H9 (cell line): Measurements from ENCODE around the gene GPR84. TPM values are rescaled to one million over a fixed set of nuclear protein-coding genes. Genes with fewer than 3 reads are reported as not detected.

ENCODE experiments used
- DNase-seq: peaks from one replicate; pipeline ENCODE4 v3.0.0-alpha.2; 2017
- H2AFZ ChIP-seq: one replicate; pipeline ENCODE4 v1.6.1; 2013; ENCODE audit warnings: mild to moderate bottlenecking, low read length, control low read depth, moderate library complexity
- H2AK5ac ChIP-seq: 2 replicates; pipeline ENCODE4 v1.6.1; 2013; ENCODE audit warnings: low read length, control low read depth, mixed read lengths; ENCODE audit not compliant: insufficient read length
- H2BK120ac ChIP-seq: one replicate; pipeline ENCODE4 v1.6.1; 2013; ENCODE audit warnings: low read depth, mild to moderate bottlenecking, low read length, control low read depth, inconsistent platforms; ENCODE audit not compliant: poor library complexity, severe bottlenecking
- H2BK12ac ChIP-seq: 2 replicates; pipeline ENCODE4 v1.6.1; 2013; ENCODE audit warnings: low read length, control low read depth, mixed read lengths, low read depth; ENCODE audit not compliant: insufficient read length
- H2BK15ac ChIP-seq: 2 replicates; pipeline ENCODE4 v1.6.1; 2013; ENCODE audit warnings: low read depth, low read length, control low read depth
- H2BK20ac ChIP-seq: one replicate; pipeline ENCODE4 v1.6.1; 2013; ENCODE audit warnings: low read depth, mild to moderate bottlenecking, low read length, control low read depth, inconsistent platforms; ENCODE audit not compliant: poor library complexity, severe bottlenecking
- H2BK5ac ChIP-seq: 2 replicates; pipeline ENCODE4 v1.6.1; 2013; ENCODE audit warnings: low read length, control low read depth, mixed read lengths; ENCODE audit not compliant: insufficient read length
- H3K14ac ChIP-seq: 2 replicates; pipeline ENCODE4 v1.6.1; 2013; ENCODE audit warnings: low read length, control low read depth; ENCODE audit not compliant: insufficient read depth
- H3K18ac ChIP-seq: 2 replicates; pipeline ENCODE4 v1.6.1; 2013; ENCODE audit warnings: low read depth, mild to moderate bottlenecking, mixed read lengths, low read length, control low read depth; ENCODE audit not compliant: insufficient read length
- H3K23ac ChIP-seq: 2 replicates; pipeline ENCODE4 v1.6.1; 2013; ENCODE audit warnings: low read length, control low read depth, mixed read lengths, low read depth; ENCODE audit not compliant: insufficient read length
- H3K23me2 ChIP-seq: 2 replicates; pipeline ENCODE4 v1.6.1; 2013; ENCODE audit warnings: low read depth, mild to moderate bottlenecking, mixed read lengths, low read length, control low read depth; ENCODE audit not compliant: insufficient read length, poor library complexity, severe bottlenecking
- H3K27ac ChIP-seq: 2 replicates; pipeline ENCODE4 v1.5.1; 2013; ENCODE audit warnings: low read length, control low read depth, mixed read lengths, low read depth; ENCODE audit not compliant: insufficient read length
- H3K27me3 ChIP-seq: 2 replicates; pipeline ENCODE4 v1.6.1; 2013; ENCODE audit warnings: low read length, control low read depth, inconsistent platforms; ENCODE audit not compliant: insufficient read depth
- H3K4ac ChIP-seq: 2 replicates; pipeline ENCODE4 v1.6.1; 2013; ENCODE audit warnings: low read depth, mild to moderate bottlenecking, control low read depth, inconsistent platforms, low read length, moderate library complexity
- H3K4me1 ChIP-seq: 2 replicates; pipeline ENCODE4 v1.6.1; 2013; ENCODE audit warnings: low read length, control low read depth, inconsistent platforms; ENCODE audit not compliant: insufficient read depth
- H3K4me2 ChIP-seq: 2 replicates; pipeline ENCODE4 v1.6.1; 2013; ENCODE audit warnings: low read length, control low read depth, mixed read lengths; ENCODE audit not compliant: insufficient read length, insufficient read depth
- H3K56ac ChIP-seq: 2 replicates; pipeline ENCODE4 v1.6.1; 2013; ENCODE audit warnings: low read depth, mild to moderate bottlenecking, mixed read lengths, low read length, control low read depth; ENCODE audit not compliant: insufficient read length
- H3K79me1 ChIP-seq: 2 replicates; pipeline ENCODE4 v1.6.1; 2013; ENCODE audit warnings: low read depth, mild to moderate bottlenecking, moderate library complexity, low read length, control low read depth, inconsistent platforms; ENCODE audit not compliant: insufficient read depth, poor library complexity, severe bottlenecking
- H3K79me2 ChIP-seq: 2 replicates; pipeline ENCODE4 v1.6.1; 2013; ENCODE audit warnings: low read length, control low read depth, inconsistent platforms; ENCODE audit not compliant: insufficient read depth
- H3K9ac ChIP-seq: 2 replicates; pipeline ENCODE4 v1.6.1; 2013; ENCODE audit warnings: low read length, control low read depth, mixed read lengths; ENCODE audit not compliant: insufficient read length; ENCODE audit errors: extremely low read depth
- H3K9me3 ChIP-seq: one replicate; pipeline ENCODE4 v1.6.1; 2013; ENCODE audit warnings: low read depth, low read length, inconsistent platforms; ENCODE audit not compliant: control insufficient read depth
- H3T11ph ChIP-seq: one replicate; pipeline ENCODE4 v1.6.1; 2013; ENCODE audit warnings: mild to moderate bottlenecking, low read length, control low read depth, inconsistent platforms
- H4K20me1 ChIP-seq: one replicate; pipeline ENCODE4 v1.6.1; 2013; ENCODE audit not compliant: control insufficient read depth, insufficient read length, insufficient read depth
- H4K5ac ChIP-seq: 2 replicates; pipeline ENCODE4 v1.6.1; 2013; ENCODE audit warnings: low read depth, mild to moderate bottlenecking, mixed read lengths, low read length, control low read depth; ENCODE audit not compliant: insufficient read length
- H4K8ac ChIP-seq: replicated peaks from 2 replicates; pipeline ENCODE4 v1.6.1; 2013; ENCODE audit warnings: low read length, control low read depth, mixed read lengths, low read depth; ENCODE audit not compliant: insufficient read length
- H4K91ac ChIP-seq: 2 replicates; pipeline ENCODE4 v1.6.1; 2013; ENCODE audit warnings: low read depth, mild to moderate bottlenecking, moderate library complexity, mixed read lengths, low read length, control low read depth; ENCODE audit not compliant: insufficient read length
- H3K27ac Mint-ChIP-seq, 3 experiments: 2 replicates in 2 of 3; 3 replicates in 1 of 3; pipeline ENCODE4 v1.8.0; 2020 to 2021; ENCODE audit warnings: mixed read lengths in 3 of 3, mild to moderate bottlenecking in 1 of 3, moderate library complexity in 1 of 3
- H3K27me3 Mint-ChIP-seq: 2 replicates; pipeline ENCODE4 v1.8.0; 2021; ENCODE audit warnings: low read depth, mild to moderate bottlenecking, moderate library complexity, mixed read lengths
- H3K36me3 Mint-ChIP-seq, 3 experiments: 2 replicates in 2 of 3; 3 replicates in 1 of 3; pipeline ENCODE4 v1.8.0; 2020 to 2021; ENCODE audit warnings: low read depth in 3 of 3, mixed read lengths in 3 of 3; ENCODE audit not compliant: insufficient read depth in 1 of 3
- H3K4me1 Mint-ChIP-seq, 2 experiments: 2 replicates each; pipeline ENCODE4 v1.8.0; 2020; ENCODE audit warnings: mixed read lengths in 2 of 2
- H3K4me3 Mint-ChIP-seq, 2 experiments: 2 replicates in 1 of 2; 3 replicates in 1 of 2; pipeline ENCODE4 v1.8.0; 2020 to 2021; ENCODE audit warnings: mild to moderate bottlenecking in 2 of 2, mixed read lengths in 2 of 2, moderate library complexity in 1 of 2
- H3K9me3 Mint-ChIP-seq, 2 experiments: 2 replicates in 1 of 2; 3 replicates in 1 of 2; pipeline ENCODE4 v1.8.0; 2020; ENCODE audit warnings: mild to moderate bottlenecking in 2 of 2, mixed read lengths in 2 of 2, moderate library complexity in 1 of 2
- CTCF ChIP-seq: fragments of 200-600 bp; sonication (generic); conservative IDR thresholded peaks from 3 replicates; pipeline ENCODE4 v1.8.0; 2021; ENCODE audit warnings: antibody characterized with exemption, mild to moderate bottlenecking
- WGBS: extraction: QIAGEN DNeasy Blood & Tissue Kit; methylation state at CpG from one replicate; pipeline ENCODE4 v1.1.7; 2013; ENCODE audit warnings: missing lambda C conversion rate, low lambda C conversion rate, mixed read lengths; ENCODE audit not compliant: insufficient read length; ENCODE audit errors: extremely low coverage; 5-methylcytosine and 5-hydroxymethylcytosine counted together
- total RNA-seq: library from RNA; stranded (reverse); gene quantifications from 2 replicates; pipeline ENCODE4 v1.2.1, GENCODE V29; 2021

GPR84 gene
- total RNA-seq, 1 experiment from 2014 or later: not detected

DNA sequence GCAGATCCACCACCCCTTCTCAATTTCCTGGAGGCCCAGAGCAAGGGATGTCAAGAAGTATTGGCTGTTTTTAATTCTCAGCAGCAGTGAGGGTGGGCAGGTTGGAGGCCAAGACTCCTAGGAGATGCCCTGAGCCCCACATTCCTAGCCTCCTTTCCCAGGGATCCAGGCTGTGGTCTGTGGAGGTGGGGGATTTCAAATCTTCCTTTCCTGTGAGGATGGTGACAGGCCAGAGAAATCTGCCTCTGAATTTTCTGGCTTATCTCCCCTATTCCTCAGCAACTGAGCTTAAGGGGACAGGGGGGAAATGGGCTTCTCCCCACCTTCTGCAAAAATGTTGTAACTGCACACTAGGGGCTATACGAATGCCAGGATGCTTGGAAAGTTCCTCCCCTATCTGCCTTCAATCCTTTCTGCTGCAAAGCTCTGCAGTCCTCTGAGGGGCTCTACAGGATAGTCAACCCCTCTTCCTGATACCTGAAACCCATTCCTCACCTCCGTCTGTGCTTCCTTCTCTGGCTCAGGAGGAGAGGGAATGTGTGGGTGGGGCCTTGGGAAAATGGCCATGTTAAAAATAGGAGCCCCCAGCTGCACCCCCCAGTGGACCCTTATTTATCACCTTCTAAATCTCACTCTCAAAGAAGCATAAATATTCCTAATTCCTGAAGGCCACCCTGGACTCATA is 6.6 kb downstream of the GPR84 start:
- Histone ChIP-seq H2BK15ac (no peak overlapping the region), H2BK5ac (no peak overlapping the region), H3K79me1 (no peaks in the 10 kb centered on the region), H3K18ac (no peak overlapping the region), H4K5ac (no peak overlapping the region), H3K56ac (no peak overlapping the region), H3K4me2 (peak overlapping the region; percentile 98), H4K8ac (no peak overlapping the region), H4K91ac (no peak overlapping the region), H3K14ac (no peak overlapping the region), H2AK5ac (no peak overlapping the region), H3K9ac (no peak overlapping the region), H2BK12ac (no peak overlapping the region), H3K27me3 (no peaks in the 10 kb centered on the region), H2AFZ (no peak overlapping the region), H3K4me1 (peaks cover 15% of the 10 kb centered on the region), H3K23ac (no peak overlapping the region), H3K79me2 (no peaks in the 10 kb centered on the region), H2BK20ac (no peak overlapping the region), H3K23me2 (peaks cover 11% of the 10 kb centered on the region), H2BK120ac (no peak overlapping the region), H4K20me1 (no peaks in the 10 kb centered on the region), H3K27ac (no peak overlapping the region), H3T11ph (no peak overlapping the region), H3K4ac (no peak overlapping the region), H3K9me3 (no peaks in the 10 kb centered on the region)
- H3K27me3 Mint-ChIP-seq: peaks cover 4% of the 10 kb centered on the region
- H3K4me3 Mint-ChIP-seq: peak overlapping the region in 1 of 2 experiments; percentile 64; a peak in 1 of 5 replicates
- no peaks in the 10 kb centered on the region for H3K9me3 Mint-ChIP-seq
- peak overlapping the region in 2 of 3 experiments; percentile 49 to 87; a peak in 5 of 7 replicates for H3K27ac Mint-ChIP-seq
- H3K4me1 Mint-ChIP-seq: peaks cover 19 to 22% of the 10 kb centered on the region in 2 experiments
- peak; percentile 51 for DNase-seq
- TF ChIP-seq CTCF: no peak
- H3K36me3 Mint-ChIP-seq: no peaks in the 10 kb centered on the region; a peak in 1 of 7 replicates
- no CpG with 5 or more reads among the region's 2 CpGs for WGBS
